OCI-M2 (cell line): ENCODE results near the gene VTCN1.
"Not testable (repeated sequence)": the region's sequence is repeated elsewhere in the genome, so short reads cannot be mapped to it uniquely, and the experiment has no call there.

Experiments
- DNase-seq: peaks from one replicate; lab custom pipeline; 2025; ENCODE audit not compliant: unreplicated experiment; lab: John Stamatoyannopoulos, UW

The VTCN1 gene

GRCh38 chr1:117210831-117211261 lies at the start of gene VTCN1:
TSS of gene VTCN1 (minus strand) at chr1:117210927. CDS start at chr1:117210855, 72 bp downstream.
- DNase-seq = no peak

GRCh38 chr1:117258791-117259190 lies 48.1 kb upstream of the VTCN1 start:
- no peak for DNase-seq

- DNase-seq = not testable (repeated sequence)
Measured at GRCh38 chr1:117258075-117258474, 47.3 kb upstream of the VTCN1 start.

GRCh38 chr1:117257291-117257690 lies 46.6 kb upstream of the VTCN1 start:
- no peak for DNase-seq

GRCh38 chr1:117250061-117250606 lies 39.4 kb upstream of the VTCN1 start:
- no peak for DNase-seq

- DNase-seq = no peak
Measured at GRCh38 chr1:117244971-117245370, 34.2 kb upstream of the VTCN1 start.

GRCh38 chr1:117244306-117244705 lies 33.6 kb upstream of the VTCN1 start:
- DNase-seq = no peak

- no peak for DNase-seq
Measured at GRCh38 chr1:117241512-117241911, 30.8 kb upstream of the VTCN1 start.

- no peak for DNase-seq
Measured at GRCh38 chr1:117240547-117240946, 29.8 kb upstream of the VTCN1 start.

- DNase-seq = no peak
Measured at GRCh38 chr1:117239467-117239866, 28.7 kb upstream of the VTCN1 start.

- DNase-seq = no peak
Measured at GRCh38 chr1:117237726-117238381, 27.1 kb upstream of the VTCN1 start.

GRCh38 chr1:117235863-117236465 lies 25.2 kb upstream of the VTCN1 start:
- no peak for DNase-seq

- no peak for DNase-seq
Measured at GRCh38 chr1:117232531-117232930, 21.8 kb upstream of the VTCN1 start.

- no peak for DNase-seq
Measured at GRCh38 chr1:117231748-117232373, 21.1 kb upstream of the VTCN1 start.

GRCh38 chr1:117231312-117231711 lies 20.6 kb upstream of the VTCN1 start:
- no peak for DNase-seq

- DNase-seq = no peak
Measured at GRCh38 chr1:117229217-117229616, 18.5 kb upstream of the VTCN1 start.

- no peak for DNase-seq
Measured at GRCh38 chr1:117225931-117226330, 15.2 kb upstream of the VTCN1 start.

GRCh38 chr1:117216718-117217117 lies 6.0 kb upstream of the VTCN1 start:
- DNase-seq = no peak

GRCh38 chr1:117215733-117216462 lies 5.2 kb upstream of the VTCN1 start:
- no peak for DNase-seq

GRCh38 chr1:117215019-117215418 lies 4.3 kb upstream of the VTCN1 start:
- no peak for DNase-seq

- no peak for DNase-seq
Measured at GRCh38 chr1:117213046-117213445, 2.3 kb upstream of the VTCN1 start.
